HG03439 (cell line): ENCODE measurements around the gene ST3GAL3.
"Not testable (repeated sequence)": the region's sequence is repeated elsewhere in the genome, so short reads cannot be mapped to it uniquely, and the experiment has no call there.

Experiments
- ATAC-seq: cut with Tn5 transposase; IDR thresholded peaks from one replicate; pipeline ENCODE4 v1.9.1; 2021; ENCODE audit warnings: mild to moderate bottlenecking, moderate library complexity; ENCODE audit not compliant: unreplicated experiment

The ST3GAL3 gene

DNA sequence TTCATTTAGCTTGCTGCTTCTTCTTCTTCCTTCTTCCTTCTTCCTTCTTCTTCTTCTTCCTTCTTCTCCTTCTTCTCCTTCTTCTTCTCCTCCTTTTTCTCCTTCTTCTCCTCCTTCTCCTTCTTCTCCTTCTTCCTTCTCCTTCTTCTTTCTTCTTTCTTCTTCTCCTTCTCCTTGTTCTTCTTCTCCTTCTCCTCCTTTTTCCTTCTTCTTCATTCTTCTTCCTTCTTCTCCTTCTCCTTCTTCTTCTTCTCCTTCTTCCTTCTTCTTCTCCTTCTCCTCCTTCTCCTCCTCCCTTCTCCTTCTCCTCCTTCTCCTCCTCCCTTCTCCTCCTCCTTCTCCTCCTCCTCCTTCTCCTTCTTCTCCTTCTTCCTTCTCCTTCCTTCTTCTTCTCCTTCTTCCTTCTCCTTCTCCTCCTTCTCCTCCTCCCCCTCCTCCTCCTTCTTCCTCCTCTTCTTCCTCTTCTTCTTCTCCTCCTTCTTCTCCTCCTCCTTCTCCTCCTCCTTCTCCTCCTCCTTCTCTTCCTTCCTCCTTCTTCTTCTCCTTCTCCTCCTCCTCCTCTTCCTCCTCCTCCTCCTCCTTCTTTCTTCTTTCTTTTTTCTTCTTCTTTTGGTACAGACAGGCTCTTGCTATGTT is 110.1 kb downstream of the ST3GAL3 start:
- no peak for ATAC-seq

DNA sequence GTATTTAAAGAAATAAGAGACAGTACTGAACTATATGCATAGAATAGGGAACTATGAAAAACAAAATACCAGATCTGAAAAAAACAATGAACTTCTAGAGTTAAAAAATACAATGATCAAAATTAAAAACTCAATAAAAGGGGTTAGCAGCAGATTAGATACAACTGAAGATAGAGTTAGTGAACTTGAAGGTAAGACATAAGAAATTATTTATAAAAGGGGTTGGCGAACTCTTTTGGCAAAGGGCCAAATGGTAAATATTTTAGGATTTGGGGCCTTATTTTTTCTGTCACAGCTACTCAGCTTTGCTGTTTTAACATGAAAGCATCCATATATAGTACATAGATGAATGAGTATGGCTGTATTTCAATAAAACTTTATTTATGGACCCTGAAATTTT is 111.4 kb downstream of the ST3GAL3 start:
- no peak for ATAC-seq

DNA sequence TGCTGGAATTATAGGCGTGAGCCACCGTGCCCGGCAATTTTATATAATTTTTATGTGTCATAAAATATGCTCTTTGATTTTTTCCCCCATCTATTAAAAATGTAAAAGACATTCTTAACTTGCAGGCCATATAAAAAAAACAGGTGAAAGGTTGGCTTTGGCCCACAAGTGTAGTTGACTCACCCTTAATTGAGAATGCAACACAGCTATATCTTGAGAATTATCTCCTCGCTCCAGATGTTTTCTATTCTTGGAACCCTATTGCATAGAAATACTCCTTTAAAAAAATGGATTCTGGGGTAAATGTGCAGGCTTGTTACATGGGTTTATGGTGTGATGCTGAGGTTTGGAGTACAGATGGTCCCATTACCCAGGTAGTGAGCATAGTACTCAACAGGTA is 112.0 kb downstream of the ST3GAL3 start:
- ATAC-seq, result no peak

DNA sequence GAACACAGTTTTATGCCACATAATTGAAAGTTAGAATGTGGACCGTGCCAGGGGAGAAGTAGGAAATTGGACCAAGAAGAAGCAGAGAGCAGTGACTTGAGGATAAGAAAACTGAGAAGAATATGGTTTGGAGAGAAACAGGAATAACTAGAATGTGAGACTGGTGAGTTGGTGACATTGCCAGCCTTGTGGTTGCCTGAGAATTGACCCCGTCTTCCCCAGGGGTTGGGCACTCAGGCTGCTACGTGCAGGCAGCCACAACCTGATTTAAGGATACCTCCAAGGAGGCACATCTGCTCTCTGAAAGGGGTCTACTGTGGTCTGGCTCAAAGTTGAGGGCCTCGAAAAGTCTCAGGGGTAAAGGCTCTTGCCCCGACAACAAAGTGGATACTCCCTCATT is 114.1 kb downstream of the ST3GAL3 start:
- ATAC-seq, result no peak

DNA sequence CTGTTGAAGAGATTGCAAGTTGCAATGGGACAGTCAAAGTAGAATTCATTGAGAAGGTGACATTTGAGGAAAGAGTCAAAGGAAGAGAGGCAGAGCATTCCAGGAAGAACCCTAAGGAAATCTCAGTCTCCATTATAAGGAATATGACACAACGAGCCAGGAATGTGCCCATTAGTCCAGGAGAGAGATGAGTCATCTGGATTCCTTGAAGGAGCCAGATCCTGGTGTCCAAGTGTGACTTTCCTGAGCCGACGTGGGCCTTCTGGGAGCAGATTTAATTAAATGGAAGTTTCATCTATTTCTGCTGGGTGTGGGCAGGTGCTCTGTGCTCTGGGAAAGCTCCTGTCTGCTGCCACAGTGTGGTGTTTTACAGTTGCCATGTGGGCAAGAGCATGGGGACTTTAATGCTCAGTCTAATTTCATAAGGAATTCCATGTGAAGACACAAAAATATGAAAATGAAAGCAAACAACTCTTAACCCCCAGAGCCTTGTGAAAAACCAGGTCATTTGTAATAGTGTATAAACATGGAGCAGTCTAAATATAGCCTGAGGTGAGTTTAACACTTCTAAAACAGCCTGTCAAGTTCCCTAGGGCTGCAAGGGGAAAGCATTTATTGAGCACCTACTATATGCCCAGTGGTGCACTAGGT is 114.8 kb downstream of the ST3GAL3 start:
- no peak for ATAC-seq

DNA sequence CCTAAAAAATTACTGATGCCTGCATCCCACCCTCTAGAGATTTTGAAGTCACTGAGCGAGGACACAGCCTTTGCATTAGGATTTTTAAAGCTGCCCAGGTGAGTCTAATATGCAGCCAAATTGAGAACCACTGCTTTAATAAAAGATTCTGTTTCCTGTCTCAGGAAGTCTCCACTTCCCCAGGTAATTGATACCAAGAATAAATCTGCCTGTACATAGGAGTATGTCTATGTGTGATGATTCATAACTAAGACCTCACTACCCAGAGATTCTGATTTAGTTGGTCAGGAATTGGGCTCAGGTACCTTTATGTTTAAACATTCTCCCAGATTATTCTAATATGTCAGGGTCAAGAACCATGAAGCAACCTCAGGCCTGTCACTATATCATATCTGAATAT is 117.5 kb downstream of the ST3GAL3 start:
- no peak for ATAC-seq

DNA sequence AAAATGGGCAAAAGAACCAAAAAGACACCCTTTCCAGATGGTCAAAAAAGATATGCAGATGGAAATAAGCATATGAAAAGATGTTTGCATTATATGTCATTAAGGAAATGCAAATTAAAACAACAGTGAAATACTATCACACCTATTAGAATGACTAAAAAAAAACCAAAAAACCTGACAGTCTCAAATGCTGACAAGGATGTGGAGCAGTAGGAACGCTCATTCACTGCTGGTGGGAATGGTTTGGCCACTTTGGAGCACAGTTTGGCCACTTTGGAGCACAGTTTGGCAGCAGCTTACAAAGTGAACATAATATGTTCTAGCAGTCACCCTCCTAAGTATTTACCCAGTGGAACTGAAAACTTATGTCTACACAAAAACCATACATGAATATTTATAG is 121.2 kb downstream of the ST3GAL3 start:
- ATAC-seq, result no peak

DNA sequence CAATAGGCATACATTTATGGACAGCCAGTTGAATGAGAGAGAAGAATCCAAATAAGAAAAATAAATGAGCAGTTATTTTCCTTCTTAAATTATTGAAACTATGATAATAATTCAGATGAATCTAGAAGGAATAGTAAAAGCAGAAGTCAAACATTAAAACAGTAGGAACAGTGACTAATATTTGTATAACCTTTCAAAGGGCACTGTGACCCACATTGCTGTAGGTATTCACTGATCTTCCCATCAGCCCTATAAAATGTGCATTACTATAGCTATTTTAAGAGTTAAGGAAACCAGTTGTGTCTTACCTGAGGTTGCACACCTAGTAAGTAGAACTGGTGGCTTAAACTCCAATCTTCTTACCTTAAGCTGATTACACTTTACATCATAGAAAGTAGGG is 123.5 kb downstream of the ST3GAL3 start:
- no peak for ATAC-seq

DNA sequence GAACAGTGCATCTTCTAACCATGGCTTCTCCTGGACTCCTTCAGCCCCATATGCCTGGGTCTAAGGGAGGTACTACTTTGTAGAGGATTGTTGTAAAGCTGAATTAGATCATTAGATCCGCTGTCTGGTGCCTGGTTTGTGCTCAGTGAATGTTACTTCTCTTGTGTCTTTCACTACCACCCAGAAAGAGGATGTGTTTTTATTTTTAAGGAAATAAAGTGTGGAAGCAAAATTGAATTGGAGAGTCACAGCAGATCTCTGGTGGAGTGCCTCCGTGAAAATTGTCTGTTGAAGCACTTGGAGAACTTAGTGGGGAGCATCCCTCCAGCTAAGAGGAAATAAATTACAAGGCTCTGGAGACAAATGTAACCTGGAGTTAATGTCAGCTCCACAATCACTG is 124.5 kb downstream of the ST3GAL3 start:
- ATAC-seq, result no peak

DNA sequence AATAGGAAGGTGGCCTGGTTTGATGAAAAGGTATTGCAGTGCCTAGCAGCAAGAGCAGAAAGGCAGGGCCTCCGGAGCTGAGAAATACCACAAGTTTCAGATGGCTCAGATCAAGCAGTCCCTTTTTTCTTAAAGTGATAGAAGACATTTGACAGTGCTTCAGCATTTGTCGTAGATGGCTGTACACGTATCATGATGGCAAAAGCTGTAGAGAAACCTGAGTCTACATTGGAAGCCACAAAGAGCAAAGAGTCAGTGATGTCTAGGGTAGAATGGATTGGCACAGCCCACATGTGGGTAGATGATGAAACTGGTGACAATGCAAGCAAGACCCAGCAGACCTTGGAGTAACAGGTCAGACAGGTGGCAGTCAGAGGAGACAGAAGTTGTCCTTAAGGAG is 124.9 kb downstream of the ST3GAL3 start:
- ATAC-seq, result peak; percentile 43

DNA sequence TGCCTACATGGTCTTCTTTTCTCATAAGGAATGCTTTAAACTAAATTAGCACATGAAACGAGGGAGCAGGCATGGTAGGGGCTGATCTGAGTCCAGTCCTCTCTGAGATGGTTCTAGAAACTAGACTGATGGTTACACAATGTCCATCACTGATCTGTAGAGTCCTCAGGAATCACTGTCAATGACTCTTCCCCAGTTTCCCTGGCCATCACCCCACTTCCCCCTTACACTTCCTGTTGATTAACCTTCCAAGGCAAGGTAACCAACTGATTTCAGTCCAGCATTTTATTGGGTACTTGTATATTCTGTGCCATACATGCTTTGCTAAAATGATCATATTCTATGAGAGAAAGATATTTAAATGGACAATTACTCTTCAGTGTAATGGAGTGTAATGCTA is 125.7 kb downstream of the ST3GAL3 start:
- no peak for ATAC-seq

DNA sequence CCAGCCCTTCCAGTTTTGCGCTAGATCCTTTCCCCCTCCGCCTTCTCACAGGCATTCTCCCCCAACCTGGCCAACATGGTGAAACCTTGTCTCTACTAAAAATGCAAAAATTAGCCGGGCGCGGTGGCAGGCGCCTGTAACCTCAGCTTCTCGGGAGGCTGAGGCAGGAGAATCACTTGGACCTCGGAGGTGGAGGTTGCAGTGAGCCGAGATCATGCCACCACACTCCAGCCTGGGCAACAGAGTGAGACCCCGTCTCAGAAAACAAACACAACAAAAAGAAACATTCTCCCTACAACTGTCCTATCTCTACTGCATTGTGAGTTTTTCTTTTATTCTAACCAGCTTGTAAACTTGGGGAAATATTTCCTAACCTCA is 126.6 kb downstream of the ST3GAL3 start:
- not testable (repeated sequence) for ATAC-seq

DNA sequence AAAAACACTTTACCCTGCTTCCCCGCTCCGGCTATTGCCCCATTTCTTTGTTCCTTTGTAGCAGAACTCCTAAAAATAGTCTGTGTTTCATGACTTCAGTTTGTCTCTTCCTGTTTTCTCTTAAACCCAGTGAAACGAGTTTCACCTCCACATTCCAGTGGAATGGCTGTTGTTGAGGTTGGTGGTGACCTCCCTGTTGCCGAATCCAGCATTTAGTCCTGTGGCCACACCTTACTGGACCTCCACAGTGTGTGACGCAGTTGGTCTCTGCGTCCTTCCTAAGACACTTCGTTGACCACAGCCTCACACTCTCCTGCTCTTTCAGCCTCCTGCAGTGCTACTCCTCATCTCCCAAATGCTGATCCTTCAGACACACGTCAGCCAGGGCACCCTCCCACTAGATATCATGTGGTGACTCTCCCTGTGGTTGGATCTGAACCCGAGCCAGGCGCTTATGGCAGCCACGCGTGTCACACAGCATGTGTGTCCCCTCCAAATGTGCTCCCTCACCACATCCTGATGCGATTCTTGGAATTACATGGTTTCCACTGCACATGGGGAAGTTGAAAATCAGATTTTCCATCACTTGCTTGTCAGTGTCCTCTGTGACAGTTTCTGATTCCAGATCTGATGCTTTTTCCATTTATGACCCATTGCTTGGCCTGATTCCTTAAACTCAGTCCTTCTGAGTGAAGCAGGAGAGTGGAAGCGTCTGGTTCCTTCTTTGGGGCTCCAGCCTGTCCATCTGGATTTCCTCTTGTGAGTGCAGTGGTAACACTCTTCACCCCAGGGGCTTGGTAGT is 127.1 kb downstream of the ST3GAL3 start:
- ATAC-seq, result no peak

DNA sequence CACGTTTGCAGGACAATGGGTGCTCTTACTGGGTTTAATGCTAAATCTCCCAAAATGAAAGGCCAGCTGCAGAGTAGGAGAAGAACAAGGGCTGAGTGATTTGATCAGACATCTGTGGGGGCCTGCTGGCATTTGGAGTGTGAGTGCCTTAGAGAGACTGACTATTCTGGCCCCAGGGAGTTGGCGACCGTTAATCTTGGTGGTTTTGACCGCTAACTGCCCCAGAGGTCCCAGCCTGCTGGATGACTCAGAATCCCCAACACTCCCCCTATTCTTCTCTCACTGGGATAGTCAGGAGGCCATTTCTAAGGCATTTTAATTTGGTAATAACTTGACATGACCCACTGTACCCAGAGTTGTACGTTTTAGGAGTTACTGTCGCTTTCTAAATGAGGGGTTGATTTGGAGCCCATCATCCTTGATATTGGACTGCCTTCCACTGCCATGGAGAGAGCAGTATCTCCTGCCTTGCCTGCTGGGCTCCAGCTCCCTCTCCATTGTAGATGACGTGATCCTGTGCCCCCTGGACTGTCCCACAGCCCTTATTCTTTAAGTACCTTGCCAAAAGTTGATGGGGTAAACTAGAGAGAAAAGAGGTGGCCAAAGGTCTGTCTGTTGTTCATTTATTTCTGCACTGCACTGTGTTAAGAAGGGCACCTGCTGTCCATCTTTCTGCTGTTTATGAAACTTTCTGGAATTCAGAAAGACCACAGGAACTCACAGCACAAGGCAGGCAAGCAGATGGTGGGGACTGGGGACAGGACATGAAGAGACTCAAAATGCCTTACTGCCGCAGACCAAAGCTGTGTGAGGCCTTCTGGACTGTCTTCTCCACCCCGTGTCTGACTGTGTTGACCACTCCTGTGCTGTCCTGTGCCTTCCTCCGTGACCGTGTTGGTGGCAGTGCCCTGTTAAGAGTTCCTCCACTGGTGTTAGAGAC is 128.0 kb downstream of the ST3GAL3 start:
- ATAC-seq, result no peak

DNA sequence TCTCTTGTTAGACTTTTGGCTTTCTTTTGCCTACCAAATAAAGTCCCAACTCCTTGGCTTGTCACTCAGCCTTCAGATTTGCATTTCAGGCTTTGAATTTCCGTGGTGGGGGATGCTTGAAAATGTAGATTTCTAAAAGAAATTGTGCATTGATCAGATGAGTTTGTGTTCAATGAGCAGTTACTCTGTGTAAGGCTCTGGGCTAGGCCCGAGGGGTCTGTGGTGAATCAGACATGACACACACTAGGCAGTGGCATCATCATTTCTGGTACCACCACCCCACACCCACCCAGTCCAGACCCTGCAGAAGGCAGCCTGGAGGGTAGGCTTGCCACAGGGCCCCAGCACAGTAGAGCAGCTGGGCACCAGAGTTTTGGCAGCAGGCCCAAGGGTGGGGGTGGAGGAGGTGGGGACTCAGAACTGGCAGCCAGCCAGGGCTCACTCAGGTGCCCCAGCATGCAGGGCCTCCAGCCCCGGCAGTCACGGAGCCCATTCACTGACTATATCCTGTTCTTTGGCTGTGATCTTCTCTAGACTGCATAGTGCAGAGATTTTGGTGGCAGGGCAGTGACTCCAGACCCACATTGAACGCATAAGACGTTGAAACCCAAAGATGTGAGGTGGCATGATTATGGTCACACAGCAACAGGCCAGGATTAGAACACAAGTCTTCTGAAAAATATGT is 129.1 kb downstream of the ST3GAL3 start:
- peak; percentile 57 for ATAC-seq

DNA sequence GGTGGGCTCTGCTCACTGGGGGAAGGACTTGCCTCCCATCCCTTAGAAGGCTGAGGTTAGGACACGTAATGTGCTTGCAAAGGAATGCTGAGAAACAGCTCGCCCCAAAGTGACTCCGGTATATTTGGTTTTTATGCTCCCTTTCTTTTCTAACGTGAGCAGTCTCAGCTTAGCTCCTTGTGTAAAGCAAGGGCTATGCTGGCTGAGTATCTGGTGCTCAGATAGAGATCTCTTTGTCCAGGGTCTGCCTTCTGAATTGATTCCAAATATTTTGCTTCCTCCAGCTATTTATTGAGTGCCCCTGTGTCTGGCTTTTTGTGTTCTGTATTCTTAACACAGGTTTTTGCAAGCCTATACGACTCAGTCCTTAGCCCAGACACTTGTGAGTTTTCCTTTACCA is 131.7 kb downstream of the ST3GAL3 start:
- ATAC-seq, result no peak

DNA sequence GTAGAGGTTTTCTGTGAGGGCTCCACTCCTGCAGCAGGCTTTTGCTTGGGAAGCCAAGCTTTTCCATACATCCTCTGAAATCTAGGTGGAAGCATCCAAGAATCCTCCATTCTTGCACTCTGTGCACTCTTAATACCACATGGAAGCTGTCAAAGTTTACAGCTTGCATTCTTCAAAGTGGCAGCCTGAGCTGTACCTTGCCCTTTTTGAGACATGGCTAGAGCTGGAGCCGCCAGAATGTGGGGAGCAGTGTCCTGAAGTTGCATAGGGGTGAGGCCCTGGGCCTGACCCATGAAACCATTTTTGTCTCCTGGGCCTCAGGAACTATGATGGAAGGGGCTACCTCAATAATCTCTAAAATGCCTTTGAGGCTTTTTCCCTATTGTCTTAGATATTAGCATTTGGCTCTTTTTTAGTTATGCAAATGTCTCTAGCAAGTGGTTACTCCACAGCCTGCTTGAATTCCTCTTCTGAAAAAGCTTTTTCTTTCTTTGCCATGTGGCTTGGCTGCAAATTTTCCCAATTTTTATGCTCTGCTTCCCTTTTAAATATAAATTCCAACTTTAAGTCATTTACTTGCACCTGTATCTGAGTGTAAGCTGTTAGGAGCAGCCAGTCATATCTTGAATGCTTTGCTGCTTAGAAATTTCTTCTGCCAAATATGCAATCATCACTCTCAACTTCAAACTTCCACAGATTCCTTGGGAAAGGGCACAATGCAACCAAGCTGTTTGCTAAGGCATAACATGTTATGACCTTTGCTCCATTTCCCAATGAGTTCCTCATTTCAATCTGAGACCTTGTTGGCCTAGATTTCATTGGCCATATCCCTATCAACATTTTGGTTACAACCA is 134.2 kb downstream of the ST3GAL3 start:
- no peak for ATAC-seq

DNA sequence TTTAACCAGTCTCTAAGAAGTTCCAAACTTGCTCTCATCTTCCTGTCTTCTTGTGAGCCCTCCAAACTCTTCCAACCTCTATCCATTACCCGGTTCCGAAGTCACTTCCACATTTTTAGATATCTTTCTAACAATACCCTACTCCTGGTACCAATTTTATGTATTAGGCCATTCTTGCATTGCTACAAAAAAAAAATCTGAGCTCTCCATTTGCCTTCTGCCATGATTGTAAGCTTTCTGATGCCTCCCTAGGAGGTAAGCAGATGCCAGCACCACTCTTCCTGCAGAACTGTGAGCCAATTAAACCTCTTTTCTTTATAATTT is 134.8 kb downstream of the ST3GAL3 start:
- ATAC-seq, result no peak

DNA sequence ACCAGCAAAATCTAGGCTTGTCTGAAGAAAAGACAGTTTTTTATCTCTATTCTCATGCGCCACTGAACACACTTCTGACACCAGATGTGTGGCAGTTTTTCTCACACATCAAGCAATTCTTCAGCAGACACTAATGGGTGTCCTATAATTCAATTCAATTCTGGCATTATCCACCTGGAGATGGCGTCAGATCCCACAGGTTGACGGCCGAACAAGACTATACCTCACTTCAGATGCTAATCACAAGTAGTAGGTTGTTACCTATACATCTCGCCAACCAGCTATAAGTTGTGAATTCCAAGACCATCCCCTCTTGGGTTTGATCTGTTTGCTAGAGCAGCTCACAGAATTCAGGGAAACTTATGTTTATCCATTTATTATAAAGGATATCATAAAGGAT is 136.3 kb downstream of the ST3GAL3 start:
- ATAC-seq, result no peak

DNA sequence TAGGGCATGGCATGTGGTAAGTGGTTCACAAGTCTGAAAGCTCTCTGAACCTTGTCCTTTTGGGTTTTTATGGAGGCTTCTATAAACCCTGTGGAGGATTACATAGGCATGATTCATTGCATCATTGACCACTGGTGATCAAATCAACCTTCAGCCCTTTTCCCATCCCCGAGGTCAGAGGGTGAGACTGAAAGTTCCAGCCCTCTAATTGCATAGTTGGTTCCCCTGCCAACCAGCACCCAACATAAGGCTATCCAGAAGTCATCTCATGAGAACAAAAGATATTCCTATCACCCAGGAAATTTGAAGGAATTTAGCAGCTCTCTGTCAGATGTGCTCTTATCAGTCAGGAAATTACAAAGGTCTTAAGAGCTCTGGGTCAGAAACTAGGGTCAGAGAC is 136.8 kb downstream of the ST3GAL3 start:
- ATAC-seq, result no peak
